Upper lobe of left lung (tissue), 6 donors: ENCODE data around the gene MBNL2. TPM values are rescaled to one million over a fixed set of nuclear protein-coding genes. Genes with fewer than 3 reads are reported as not detected.

Experiments used
- ATAC-seq, 2 donors: fragments of 200-7000 bp; cut with Tn5 transposase; one replicate each; pipeline ENCODE4 v1.9.1; 2022; ENCODE audit warnings: mild to moderate bottlenecking in 2 of 2, moderate library complexity in 2 of 2; ENCODE audit not compliant: low FRiP score in 2 of 2
- DNase-seq, 2 donors: peaks; one replicate each; pipeline ENCODE4 v3.0.0-alpha.2; 2019 to 2020
- H3K27ac ChIP-seq, 4 donors: fragments of 200-600 bp; sonication (generic); one replicate each; pipeline ENCODE4 v1.5.1; 2016 to 2019
- H3K27me3 ChIP-seq, 4 donors: fragments of 200-600 bp; sonication (generic); one replicate each; pipeline ENCODE4 v1.5.1; 2017 to 2019
- H3K36me3 ChIP-seq, 4 donors: fragments of 200-600 bp; sonication (generic); one replicate each; pipeline ENCODE4 v1.5.1; 2016 to 2019
- H3K4me1 ChIP-seq, 4 donors: fragments of 200-600 bp; sonication (generic); one replicate each; pipeline ENCODE4 v1.5.1; 2018 to 2019
- H3K4me3 ChIP-seq, 4 donors: fragments of 200-600 bp; sonication (generic); one replicate each; pipeline ENCODE4 v1.5.1; 2017 to 2019; ENCODE audit warnings: mild to moderate bottlenecking in 2 of 4, moderate library complexity in 1 of 4
- H3K9me3 ChIP-seq, 4 donors: fragments of 200-600 bp; sonication (generic); one replicate each; pipeline ENCODE4 v1.5.1; 2018 to 2019
- EP300 ChIP-seq, 4 donors: sonication (generic); formaldehyde crosslinking; IDR thresholded peaks; one replicate each; pipeline ENCODE4 v1.5.1; 2017; ENCODE audit warnings: antibody characterized with exemption in 4 of 4, control low read depth in 2 of 4
- POLR2A ChIP-seq, 4 donors: fragments of 450-650 bp; IDR thresholded peaks; one replicate each; pipeline ENCODE4 v1.5.1; 2016 to 2017; ENCODE audit warnings: antibody characterized with exemption in 4 of 4, mild to moderate bottlenecking in 2 of 4
- POLR2AphosphoS5 ChIP-seq, 2 donors: sonication (generic); formaldehyde crosslinking; IDR thresholded peaks; one replicate each; pipeline ENCODE4 v1.5.1; 2017; ENCODE audit warnings: antibody characterized with exemption in 2 of 2
- WGBS, 2 donors: methylation state at CpG; one replicate each; pipeline ENCODE4 v1.1.5; 2017 to 2018; 5-methylcytosine and 5-hydroxymethylcytosine counted together
- total RNA-seq, 6 donors: library from RNA; depleted of rRNA in 4 of 6; stranded (reverse); fragments of >200 nt in 4 of 6; gene quantifications; one replicate each; pipeline versions ENCODE4 v1.1.0 to v1.2.1, GENCODE V29; 2016 to 2021
- TF ChIP-seq, protein P1 (sequence below), 6 experiments: fragments of 450-650 bp in 4 of 6; fragments of 200-600 bp in 2 of 6; sonication (generic) in 2 of 6; IDR thresholded peaks; one replicate each; pipeline ENCODE4 v1.5.1; 2016 to 2019; ENCODE audit warnings: antibody characterized with exemption in 6 of 6
- donor health status: DM: no; HTN: no; CAD: no; lungs with moderate emphysema.
- donor health status: DM: no; HTN: yes; CAD: no; lungs with severe emphysema.

MBNL2 gene
- total RNA-seq, 6 donors from 2014 or later = 40.9 to 78.4 (median 51.3) TPM

GRCh38 chr13:97261254-97262005, 39.3 kb downstream of the MBNL2 start:
- DNase-seq = peak in 1 of 2 donors; percentile 16
- ATAC-seq = no peak
- H3K27ac ChIP-seq = peak overlapping the region; percentile 2 to 62 (median 18)

GRCh38 chr13:97262058-97262457, 39.9 kb downstream of the MBNL2 start:
- no peak overlapping the region for H3K4me3 ChIP-seq
- TF ChIP-seq, protein P1, sequence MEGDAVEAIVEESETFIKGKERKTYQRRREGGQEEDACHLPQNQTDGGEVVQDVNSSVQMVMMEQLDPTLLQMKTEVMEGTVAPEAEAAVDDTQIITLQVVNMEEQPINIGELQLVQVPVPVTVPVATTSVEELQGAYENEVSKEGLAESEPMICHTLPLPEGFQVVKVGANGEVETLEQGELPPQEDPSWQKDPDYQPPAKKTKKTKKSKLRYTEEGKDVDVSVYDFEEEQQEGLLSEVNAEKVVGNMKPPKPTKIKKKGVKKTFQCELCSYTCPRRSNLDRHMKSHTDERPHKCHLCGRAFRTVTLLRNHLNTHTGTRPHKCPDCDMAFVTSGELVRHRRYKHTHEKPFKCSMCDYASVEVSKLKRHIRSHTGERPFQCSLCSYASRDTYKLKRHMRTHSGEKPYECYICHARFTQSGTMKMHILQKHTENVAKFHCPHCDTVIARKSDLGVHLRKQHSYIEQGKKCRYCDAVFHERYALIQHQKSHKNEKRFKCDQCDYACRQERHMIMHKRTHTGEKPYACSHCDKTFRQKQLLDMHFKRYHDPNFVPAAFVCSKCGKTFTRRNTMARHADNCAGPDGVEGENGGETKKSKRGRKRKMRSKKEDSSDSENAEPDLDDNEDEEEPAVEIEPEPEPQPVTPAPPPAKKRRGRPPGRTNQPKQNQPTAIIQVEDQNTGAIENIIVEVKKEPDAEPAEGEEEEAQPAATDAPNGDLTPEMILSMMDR (IDR thresholded peaks at IDR 0.05) = no peak
- no peak for TF ChIP-seq POLR2A (IDR thresholded peaks at IDR 0.05)
- no peak for TF ChIP-seq EP300 (IDR thresholded peaks at IDR 0.05)
- TF ChIP-seq POLR2AphosphoS5 (IDR thresholded peaks at IDR 0.05) = no peak
- ATAC-seq (no peak), DNase-seq (no peak)
- H3K9me3 ChIP-seq = no peaks in the 10 kb centered on the region
- H3K27me3 ChIP-seq = no peaks in the 10 kb centered on the region
- peak overlapping the region in 2 of 4 donors; percentile 2 to 62 for H3K27ac ChIP-seq
- H3K4me1 ChIP-seq = peaks cover 58 to 69% (median 68%) of the 10 kb centered on the region in 4 donors
- WGBS, 2 donors = 64 to 66% methylated on average over 8 of the region's 8 CpGs
- H3K36me3 ChIP-seq = no peaks in the 10 kb centered on the region

More at GRCh38 chr13:97261254-97262005, 39.3 kb downstream of the MBNL2 start:
- H3K27me3 ChIP-seq = no peaks in the 10 kb centered on the region
- WGBS, 2 donors = 70 to 71% methylated on average over 8 to 9 of the region's 9 CpGs
- no peaks in the 10 kb centered on the region for H3K9me3 ChIP-seq
- H3K4me3 ChIP-seq = no peak overlapping the region
- TF ChIP-seq POLR2AphosphoS5 (IDR thresholded peaks at IDR 0.05) (peak in 1 of 2 donors; percentile 26), POLR2A (IDR thresholded peaks at IDR 0.05) (no peak)
- peaks cover 58 to 71% (median 67%) of the 10 kb centered on the region in 4 donors for H3K4me1 ChIP-seq
- no peaks in the 10 kb centered on the region for H3K36me3 ChIP-seq

DNA sequence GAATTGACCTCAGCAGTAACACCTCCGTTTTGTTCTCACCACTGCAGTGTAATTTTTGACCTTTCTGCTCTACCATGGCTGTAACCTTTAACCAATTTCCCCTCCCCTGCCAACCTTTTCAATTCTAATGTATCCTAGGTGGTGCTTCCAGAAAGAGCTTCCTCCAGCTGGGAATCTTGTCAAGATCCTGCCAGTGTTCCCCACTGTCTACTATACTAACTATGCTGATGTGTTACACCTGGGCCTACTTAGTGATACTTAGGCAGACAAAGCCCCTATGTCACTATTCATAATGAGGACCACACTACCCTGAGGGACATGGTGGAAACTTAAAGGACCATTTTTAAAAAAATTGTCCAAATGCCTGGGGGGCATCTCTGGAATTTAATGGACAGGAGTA, 41.0 kb downstream of the MBNL2 start:
- TF ChIP-seq POLR2A (IDR thresholded peaks at IDR 0.05) (no peak), EP300 (IDR thresholded peaks at IDR 0.05) (no peak), POLR2AphosphoS5 (IDR thresholded peaks at IDR 0.05) (no peak)
- TF ChIP-seq, protein P1 (IDR thresholded peaks at IDR 0.05) = no peak
- ATAC-seq (no peak), DNase-seq (no peak)
- Histone ChIP-seq H3K4me1 (peaks cover 53 to 68% (median 67%) of the 10 kb centered on the region in 4 donors), H3K27ac (no peak overlapping the region), H3K36me3 (peaks cover 0 to 2% (median 0%) of the 10 kb centered on the region in 4 donors), H3K9me3 (no peaks in the 10 kb centered on the region), H3K4me3 (no peak overlapping the region), H3K27me3 (no peaks in the 10 kb centered on the region)
- WGBS, 2 donors = 94 to 100% methylated on average over 1 of the region's 1 CpG

DNA sequence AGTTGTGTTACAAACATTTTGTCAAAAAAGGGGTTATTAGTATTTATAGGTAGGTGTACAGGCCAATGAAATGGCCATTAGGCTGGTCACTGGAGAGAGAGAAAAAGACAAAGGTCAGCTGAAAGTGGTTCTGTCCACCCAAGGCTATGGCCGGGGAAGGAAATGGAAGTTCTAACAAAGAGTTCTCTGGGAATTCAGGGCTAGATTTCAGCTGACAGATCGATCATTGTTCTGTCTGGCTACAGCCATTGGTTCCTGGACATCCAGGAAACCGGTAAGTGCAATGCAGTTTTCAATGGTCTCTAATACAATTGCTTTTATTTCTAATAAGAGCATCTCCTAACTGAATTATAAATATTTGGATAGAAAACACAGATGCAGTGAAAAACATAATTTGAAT, 42.5 kb downstream of the MBNL2 start:
- Histone ChIP-seq H3K27me3 (no peaks in the 10 kb centered on the region), H3K9me3 (no peaks in the 10 kb centered on the region), H3K27ac (no peak overlapping the region), H3K4me1 (peaks cover 53 to 67% (median 63%) of the 10 kb centered on the region in 4 donors), H3K36me3 (peaks cover 0 to 4% (median 0%) of the 10 kb centered on the region in 4 donors), H3K4me3 (no peak overlapping the region)
- DNase-seq = no peak
- TF ChIP-seq, protein P1 (IDR thresholded peaks at IDR 0.05) = no peak
- TF ChIP-seq EP300 (IDR thresholded peaks at IDR 0.05) (no peak), POLR2A (IDR thresholded peaks at IDR 0.05) (no peak), POLR2AphosphoS5 (IDR thresholded peaks at IDR 0.05) (no peak)
- no peak for ATAC-seq
- 67 to 73% methylated on average over 3 of the region's 3 CpGs for WGBS, 2 donors

DNA sequence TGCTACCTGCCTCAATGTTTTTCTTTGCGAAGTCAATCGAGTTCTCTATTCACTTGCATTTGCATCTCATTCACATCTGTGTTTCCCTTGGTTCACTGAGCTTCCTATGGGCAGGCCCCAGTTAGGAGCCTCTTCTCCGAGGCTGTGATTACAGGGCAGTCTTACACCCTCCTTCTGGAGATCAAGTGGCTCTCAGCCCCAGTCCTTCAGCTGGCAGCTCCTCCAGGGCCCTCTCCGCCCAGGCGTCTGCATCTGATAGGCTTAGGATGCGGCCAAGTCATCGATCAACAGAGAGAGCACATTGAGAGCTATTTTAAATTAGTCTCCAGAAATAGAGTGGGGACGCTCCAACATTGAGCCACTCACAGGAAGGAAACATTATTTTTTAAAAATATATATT, 44.2 kb downstream of the MBNL2 start:
- 59 to 68% methylated on average over 8 of the region's 8 CpGs for WGBS, 2 donors
- peaks cover 43 to 57% (median 49%) of the 10 kb centered on the region in 4 donors for H3K4me1 ChIP-seq
- H3K9me3 ChIP-seq = no peaks in the 10 kb centered on the region
- H3K27ac ChIP-seq = peak overlapping the region in 2 of 4 donors; percentile 21 to 28
- DNase-seq = peak in 1 of 2 donors; percentile 84
- ATAC-seq = peak; percentile 55 to 80
- TF ChIP-seq POLR2A (IDR thresholded peaks at IDR 0.05) (no peak), POLR2AphosphoS5 (IDR thresholded peaks at IDR 0.05) (no peak), EP300 (IDR thresholded peaks at IDR 0.05) (no peak)
- TF ChIP-seq, protein P1 (IDR thresholded peaks at IDR 0.05) = no peak
- no peaks in the 10 kb centered on the region for H3K27me3 ChIP-seq
- H3K36me3 ChIP-seq = peaks cover 0 to 4% (median 0%) of the 10 kb centered on the region in 4 donors
- H3K4me3 ChIP-seq = no peak overlapping the region
